DOHH2 (cell line): Measurements from ENCODE around the gene CCNT2.
"Not testable (repeated sequence)": the region's sequence is repeated elsewhere in the genome, so short reads cannot be mapped to it uniquely, and the experiment has no call there.

Source experiments
- H3F3A ChIP-seq: fragments of 200-600 bp; sonication (generic), shearing (Covaris generic); 2 replicates; pipeline ENCODE4 v1.6.0; 2016; ENCODE audit warnings: antibody characterized with exemption, mild to moderate bottlenecking; ENCODE audit not compliant: control insufficient read depth, insufficient read depth
- H3K27ac ChIP-seq: fragments of 200-600 bp; sonication (generic); 2 replicates; pipeline ENCODE4 v1.5.1; 2014; ENCODE audit warnings: low read depth, mild to moderate bottlenecking, low read length, moderate library complexity
- H3K27me3 ChIP-seq: fragments of 200-600 bp; sonication (generic); 2 replicates; pipeline ENCODE4 v1.6.1; 2014; ENCODE audit warnings: mild to moderate bottlenecking, low read length, mixed read lengths; ENCODE audit not compliant: control insufficient read depth
- H3K36me3 ChIP-seq: fragments of 200-600 bp; sonication (generic); 2 replicates; pipeline ENCODE4 v1.6.1; 2014; ENCODE audit warnings: mild to moderate bottlenecking, low read length, moderate library complexity, mixed read lengths; ENCODE audit not compliant: control insufficient read depth
- H3K4me1 ChIP-seq: fragments of 200-600 bp; sonication (generic); 2 replicates; pipeline ENCODE4 v1.6.1; 2014; ENCODE audit warnings: mild to moderate bottlenecking, low read length, mixed read lengths; ENCODE audit not compliant: control insufficient read depth
- H3K4me2 ChIP-seq: fragments of 200-600 bp; sonication (generic); 2 replicates; pipeline ENCODE4 v1.6.0; 2014; ENCODE audit warnings: mild to moderate bottlenecking, low read length, moderate library complexity
- H3K4me3 ChIP-seq: fragments of 200-600 bp; sonication (generic); 2 replicates; pipeline ENCODE4 v1.5.1; 2014; ENCODE audit warnings: mild to moderate bottlenecking, low read length, mixed read lengths
- H3K79me2 ChIP-seq: fragments of 200-600 bp; sonication (generic); 2 replicates; pipeline ENCODE4 v1.6.1; 2014; ENCODE audit warnings: mild to moderate bottlenecking, low read length, mixed read lengths; ENCODE audit not compliant: control insufficient read depth
- H3K9me2 ChIP-seq: fragments of 200-600 bp; sonication (generic); replicated peaks from 2 replicates; pipeline ENCODE4 v1.6.1; 2014; ENCODE audit warnings: mild to moderate bottlenecking, low read length, mixed read lengths; ENCODE audit not compliant: control insufficient read depth
- H3K9me3 ChIP-seq: fragments of 200-600 bp; sonication (generic); 2 replicates; pipeline ENCODE4 v1.6.1; 2014; ENCODE audit warnings: antibody characterized with exemption, low read length, mixed read lengths; ENCODE audit not compliant: control insufficient read depth, insufficient read depth
- H4K20me1 ChIP-seq: fragments of 200-600 bp; sonication (generic); 2 replicates; pipeline ENCODE4 v1.6.0; 2014; ENCODE audit warnings: low read depth, mild to moderate bottlenecking, antibody characterized with exemption, low read length, moderate library complexity; ENCODE audit not compliant: control insufficient read depth, insufficient read depth
- EZH2phosphoT487 ChIP-seq: fragments of 200-600 bp; sonication (generic); IDR thresholded peaks from 2 replicates; pipeline ENCODE4 v1.6.1; 2017; ENCODE audit warnings: borderline replicate concordance, mild to moderate bottlenecking, antibody characterized with exemption, low read length, moderate library complexity, mixed read lengths
- TF ChIP-seq, protein P1 (sequence below): fragments of 200-600 bp; sonication (generic); IDR thresholded peaks from one replicate; pipeline ENCODE4 v1.5.1; 2014; ENCODE audit warnings: antibody characterized with exemption, mild to moderate bottlenecking, low read depth, low read length; ENCODE audit not compliant: poor library complexity, severe bottlenecking

The CCNT2 gene

DNA sequence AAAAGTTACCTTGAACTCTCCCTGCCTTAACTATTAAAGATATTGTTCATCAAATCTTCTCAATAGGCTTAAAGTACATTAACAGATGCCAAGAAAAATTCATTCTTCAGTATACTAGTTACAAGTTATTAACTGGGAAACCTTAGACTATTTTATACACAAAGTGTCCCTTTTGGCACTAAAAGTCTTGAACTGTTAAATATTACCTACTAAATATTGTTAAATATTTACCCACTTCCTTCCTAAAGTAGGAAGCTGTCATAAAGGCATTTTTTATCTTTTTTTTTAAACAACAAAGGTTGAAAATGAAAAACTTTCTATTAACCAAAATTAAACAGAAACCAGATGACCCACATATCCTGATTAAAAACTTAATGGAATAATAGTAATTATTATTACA, 19.4 kb upstream of the CCNT2 start:
- no peak overlapping the region for H3K4me2 ChIP-seq
- H4K20me1 ChIP-seq, result no peaks in the 10 kb centered on the region
- H3K4me3 ChIP-seq, result no peak overlapping the region
- H3K9me3 ChIP-seq, result no peaks in the 10 kb centered on the region
- no peaks in the 10 kb centered on the region for H3F3A ChIP-seq
- TF ChIP-seq, protein P1, sequence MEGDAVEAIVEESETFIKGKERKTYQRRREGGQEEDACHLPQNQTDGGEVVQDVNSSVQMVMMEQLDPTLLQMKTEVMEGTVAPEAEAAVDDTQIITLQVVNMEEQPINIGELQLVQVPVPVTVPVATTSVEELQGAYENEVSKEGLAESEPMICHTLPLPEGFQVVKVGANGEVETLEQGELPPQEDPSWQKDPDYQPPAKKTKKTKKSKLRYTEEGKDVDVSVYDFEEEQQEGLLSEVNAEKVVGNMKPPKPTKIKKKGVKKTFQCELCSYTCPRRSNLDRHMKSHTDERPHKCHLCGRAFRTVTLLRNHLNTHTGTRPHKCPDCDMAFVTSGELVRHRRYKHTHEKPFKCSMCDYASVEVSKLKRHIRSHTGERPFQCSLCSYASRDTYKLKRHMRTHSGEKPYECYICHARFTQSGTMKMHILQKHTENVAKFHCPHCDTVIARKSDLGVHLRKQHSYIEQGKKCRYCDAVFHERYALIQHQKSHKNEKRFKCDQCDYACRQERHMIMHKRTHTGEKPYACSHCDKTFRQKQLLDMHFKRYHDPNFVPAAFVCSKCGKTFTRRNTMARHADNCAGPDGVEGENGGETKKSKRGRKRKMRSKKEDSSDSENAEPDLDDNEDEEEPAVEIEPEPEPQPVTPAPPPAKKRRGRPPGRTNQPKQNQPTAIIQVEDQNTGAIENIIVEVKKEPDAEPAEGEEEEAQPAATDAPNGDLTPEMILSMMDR, result no peak
- no peak for TF ChIP-seq EZH2phosphoT487
- H3K4me1 ChIP-seq, result no peaks in the 10 kb centered on the region
- no peaks in the 10 kb centered on the region for H3K36me3 ChIP-seq
- H3K27ac ChIP-seq, result no peak overlapping the region
- H3K9me2 ChIP-seq, result no peaks in the 10 kb centered on the region
- H3K79me2 ChIP-seq, result no peaks in the 10 kb centered on the region
- no peaks in the 10 kb centered on the region for H3K27me3 ChIP-seq

DNA sequence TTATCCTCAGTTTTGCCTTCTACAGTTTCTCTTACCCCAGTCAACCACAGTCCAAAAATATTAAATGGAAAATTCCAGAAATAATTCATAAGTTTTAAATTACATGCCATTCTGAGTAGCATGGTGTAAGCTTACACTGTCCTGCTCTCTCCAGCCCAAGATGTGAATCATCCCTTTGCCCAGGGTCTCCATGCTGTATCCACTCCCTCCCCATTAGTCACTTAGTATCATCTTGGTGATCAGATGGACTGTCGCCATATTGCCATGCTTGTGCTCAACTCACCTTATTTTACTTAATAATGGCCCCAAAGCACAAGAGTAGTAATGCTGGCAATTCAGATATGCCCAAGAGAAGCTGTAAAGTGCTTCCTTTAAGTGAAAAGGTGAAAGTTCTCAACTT, 18.5 kb upstream of the CCNT2 start:
- H3K9me3 ChIP-seq, result no peaks in the 10 kb centered on the region
- no peak overlapping the region for H3K4me2 ChIP-seq
- no peak overlapping the region for H3K4me3 ChIP-seq
- TF ChIP-seq, protein P1, result no peak
- no peak for TF ChIP-seq EZH2phosphoT487
- H3K36me3 ChIP-seq, result no peaks in the 10 kb centered on the region
- H3K9me2 ChIP-seq, result no peaks in the 10 kb centered on the region
- H4K20me1 ChIP-seq, result no peaks in the 10 kb centered on the region
- H3F3A ChIP-seq, result no peaks in the 10 kb centered on the region
- H3K4me1 ChIP-seq, result no peaks in the 10 kb centered on the region
- no peak overlapping the region for H3K27ac ChIP-seq
- H3K27me3 ChIP-seq, result no peaks in the 10 kb centered on the region
- H3K79me2 ChIP-seq, result no peaks in the 10 kb centered on the region

DNA sequence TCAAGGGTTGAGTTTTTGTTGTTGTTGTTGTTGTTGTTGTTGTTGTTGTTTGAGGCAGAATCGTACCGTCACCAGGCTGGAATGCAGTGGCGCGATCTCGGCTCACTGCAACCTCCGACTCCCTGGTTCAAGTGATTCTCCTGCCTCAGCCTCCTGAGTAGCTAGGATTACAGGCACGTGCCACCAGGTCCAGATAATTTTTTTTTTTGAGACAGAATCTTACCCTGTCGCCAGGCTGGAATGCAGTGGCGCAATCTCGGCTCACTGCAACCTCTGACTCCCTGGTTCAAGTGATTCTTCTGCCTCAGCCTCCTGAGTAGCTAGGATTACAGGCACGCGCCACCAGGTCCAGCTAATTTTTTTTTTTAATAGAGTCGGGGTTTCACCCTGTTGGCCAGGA, 14.9 kb upstream of the CCNT2 start:
- H3K36me3 ChIP-seq, H3F3A ChIP-seq, H3K9me3 ChIP-seq, H3K27ac ChIP-seq, H3K4me1 ChIP-seq, H3K4me3 ChIP-seq, H3K4me2 ChIP-seq, H3K79me2 ChIP-seq, H4K20me1 ChIP-seq, H3K27me3 ChIP-seq, H3K9me2 ChIP-seq: not testable (repeated sequence)

DNA sequence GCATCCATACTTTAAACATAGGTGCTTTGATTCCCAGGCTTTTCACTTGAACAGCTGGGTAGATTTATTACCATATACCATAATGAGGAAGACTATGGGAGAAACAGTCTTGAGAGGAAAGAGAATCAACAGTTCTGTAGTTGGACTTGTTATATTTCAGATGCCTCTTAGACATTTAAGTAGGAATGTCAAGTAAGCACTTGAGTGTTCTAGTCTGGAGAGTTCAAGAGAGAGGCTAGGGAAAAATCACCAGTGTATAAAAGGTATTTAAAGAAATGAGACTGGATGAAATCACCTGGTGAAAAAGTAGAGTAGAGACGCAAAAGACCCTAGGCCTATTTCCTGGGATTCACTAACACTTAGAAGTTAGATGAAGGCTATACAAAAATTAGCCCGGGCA, 13.5 kb upstream of the CCNT2 start:
- TF ChIP-seq EZH2phosphoT487, result no peak
- TF ChIP-seq, protein P1, result no peak
- Histone ChIP-seq H3K9me2 (no peaks in the 10 kb centered on the region), H3K9me3 (peaks cover 10% of the 10 kb centered on the region; the same call in 1 of the 2 replicates), H3K27ac (no peak overlapping the region), H3F3A (no peaks in the 10 kb centered on the region), H4K20me1 (no peaks in the 10 kb centered on the region), H3K4me2 (no peak overlapping the region), H3K36me3 (no peaks in the 10 kb centered on the region), H3K27me3 (no peaks in the 10 kb centered on the region), H3K4me3 (no peak overlapping the region), H3K79me2 (no peaks in the 10 kb centered on the region), H3K4me1 (no peaks in the 10 kb centered on the region)
